GM21529 (cell line): ENCODE measurements around the gene CDX2.

Experiments
- ATAC-seq: cut with Tn5 transposase; IDR thresholded peaks from one replicate; pipeline ENCODE4 v1.9.1; 2021; ENCODE audit not compliant: unreplicated experiment

The CDX2 gene

DNA sequence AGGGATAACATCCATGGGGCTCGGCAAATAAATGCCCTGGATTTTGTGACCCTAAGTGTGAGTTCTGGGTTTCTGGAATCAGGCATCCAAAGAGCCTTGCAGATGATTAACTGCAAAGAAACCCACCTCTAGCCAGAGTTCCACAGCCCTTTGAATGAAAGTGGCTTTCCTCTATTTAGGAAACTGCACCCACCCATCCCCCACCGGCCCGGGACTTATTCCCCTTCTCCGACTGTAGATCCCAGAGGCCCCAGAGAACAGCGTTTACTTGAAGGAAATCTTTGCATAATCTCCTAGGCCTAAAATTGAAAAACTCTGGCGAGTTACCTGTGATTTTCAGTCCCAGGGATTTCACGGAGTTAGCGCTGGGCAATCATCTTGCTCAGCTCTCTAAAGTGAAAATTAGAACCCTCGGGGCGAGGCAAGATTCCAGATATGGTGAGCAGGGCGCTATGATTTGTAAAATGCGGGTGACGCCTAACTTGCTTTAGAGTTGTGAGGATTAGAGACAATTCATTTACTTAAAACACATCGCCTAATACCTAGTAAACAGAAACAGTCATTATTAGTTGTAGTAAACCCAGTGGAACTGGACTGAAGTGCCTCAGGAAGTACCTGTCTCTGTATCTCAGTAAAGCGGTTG, 10.0 kb upstream of the CDX2 start:
- no peak for ATAC-seq

DNA sequence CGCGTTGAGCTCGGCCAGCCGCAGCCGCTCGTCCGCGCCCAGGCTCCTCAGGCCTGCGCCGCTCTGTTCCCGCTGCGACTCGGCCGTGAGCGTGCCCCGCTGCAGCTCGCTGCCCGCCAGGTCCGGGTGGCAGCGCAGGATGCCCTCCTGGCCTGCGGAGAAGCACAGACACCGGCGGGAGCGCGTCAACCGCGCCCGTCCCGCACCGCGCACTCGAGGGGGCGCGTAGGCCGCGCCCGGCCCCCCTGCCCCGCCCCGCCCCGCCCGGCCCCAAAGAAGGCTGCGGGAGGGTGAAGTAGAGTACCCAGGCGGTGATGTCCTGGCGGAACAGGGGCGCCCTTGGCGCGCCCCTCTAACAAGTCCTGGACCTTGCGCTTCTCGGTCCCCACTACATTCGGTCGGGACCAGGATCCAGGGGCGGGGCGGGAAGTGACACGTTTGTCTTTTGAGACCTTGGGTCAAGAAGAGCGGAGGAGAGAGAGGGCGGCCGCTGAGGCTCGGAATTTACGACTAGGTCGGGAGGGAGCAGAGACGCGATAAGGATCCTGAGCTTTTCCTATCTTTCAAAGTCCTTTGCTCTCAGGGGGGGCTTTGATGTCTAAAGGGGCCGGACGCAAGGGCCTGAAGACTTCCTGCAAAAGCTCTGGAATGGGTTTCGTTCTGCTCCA, 9.3 kb upstream of the CDX2 start:
- ATAC-seq, result no peak

DNA sequence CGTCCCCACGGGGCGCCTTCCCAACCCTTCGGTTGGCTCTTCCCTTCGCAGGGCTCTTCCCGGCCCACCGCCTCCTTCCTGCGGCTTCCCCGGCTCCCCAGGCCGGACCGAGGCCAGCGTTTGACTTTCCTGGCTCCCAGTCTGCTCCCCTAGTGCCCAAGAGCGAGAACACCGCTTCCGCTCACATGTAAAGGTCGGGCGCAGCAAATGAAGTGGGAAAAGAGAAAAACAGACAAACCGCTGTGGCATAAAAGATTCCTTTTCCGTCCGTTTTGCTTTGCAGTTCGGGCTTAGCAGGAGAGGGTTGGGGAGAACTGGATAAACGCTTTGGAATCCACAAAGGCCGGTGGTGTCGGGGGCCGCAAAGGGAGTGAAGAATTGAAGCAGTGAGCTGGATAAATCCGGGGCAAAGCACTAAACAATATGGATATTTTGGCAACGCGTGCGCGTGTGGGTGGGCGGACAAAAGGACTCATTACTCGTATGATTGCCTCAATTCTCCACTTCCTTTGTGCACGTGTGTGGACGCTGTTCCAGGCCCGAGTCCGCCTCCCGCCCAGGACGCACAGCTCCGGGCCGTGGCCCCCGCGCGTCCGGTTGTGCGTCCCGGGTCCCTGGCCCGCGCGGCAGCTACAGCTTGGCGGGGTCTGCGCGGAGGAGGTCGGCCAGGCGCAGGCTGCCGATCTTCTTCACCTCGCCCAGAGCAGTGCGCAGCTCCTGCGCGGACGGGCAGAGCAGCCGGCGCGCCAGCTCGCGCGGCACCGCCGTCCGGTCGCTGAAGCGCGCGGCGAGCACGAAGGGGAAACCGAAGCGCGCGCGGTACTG, 8.6 kb upstream of the CDX2 start:
- no peak for ATAC-seq

DNA sequence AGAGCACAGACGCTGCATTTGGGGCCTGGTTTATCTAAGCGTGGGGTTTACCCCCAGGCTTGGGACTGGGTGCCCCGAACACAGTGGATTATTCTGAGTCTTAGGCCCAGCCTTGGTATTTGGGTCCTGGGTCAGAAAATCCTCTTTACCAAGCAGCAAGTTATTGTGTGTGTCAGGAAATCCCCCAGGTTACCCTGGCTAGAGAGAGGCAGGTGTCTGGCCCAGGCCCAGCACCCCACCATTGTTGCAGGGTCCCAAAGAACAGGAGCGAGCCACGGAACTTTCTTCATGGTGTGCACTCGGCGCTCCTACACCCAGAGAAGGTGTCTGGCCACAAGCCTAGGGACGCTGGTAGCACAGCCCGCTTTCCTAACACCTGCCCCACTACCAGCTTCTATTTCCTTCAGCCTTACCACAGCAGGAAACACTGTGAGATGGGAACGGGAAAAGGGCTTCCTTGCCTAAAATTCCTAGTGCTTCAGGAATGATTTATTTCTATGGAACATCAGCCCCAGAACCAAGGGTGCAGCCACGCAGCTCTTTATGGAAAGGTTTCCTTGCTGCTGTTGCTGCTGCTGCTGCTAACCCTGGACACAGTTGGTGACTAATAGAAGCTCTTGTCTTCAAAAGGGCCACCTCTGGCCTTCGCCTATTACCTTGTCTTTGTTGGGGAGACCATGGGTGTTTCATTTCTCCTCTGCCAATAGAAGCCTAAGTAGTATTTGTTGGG, 7.4 kb upstream of the CDX2 start:
- ATAC-seq, result no peak

DNA sequence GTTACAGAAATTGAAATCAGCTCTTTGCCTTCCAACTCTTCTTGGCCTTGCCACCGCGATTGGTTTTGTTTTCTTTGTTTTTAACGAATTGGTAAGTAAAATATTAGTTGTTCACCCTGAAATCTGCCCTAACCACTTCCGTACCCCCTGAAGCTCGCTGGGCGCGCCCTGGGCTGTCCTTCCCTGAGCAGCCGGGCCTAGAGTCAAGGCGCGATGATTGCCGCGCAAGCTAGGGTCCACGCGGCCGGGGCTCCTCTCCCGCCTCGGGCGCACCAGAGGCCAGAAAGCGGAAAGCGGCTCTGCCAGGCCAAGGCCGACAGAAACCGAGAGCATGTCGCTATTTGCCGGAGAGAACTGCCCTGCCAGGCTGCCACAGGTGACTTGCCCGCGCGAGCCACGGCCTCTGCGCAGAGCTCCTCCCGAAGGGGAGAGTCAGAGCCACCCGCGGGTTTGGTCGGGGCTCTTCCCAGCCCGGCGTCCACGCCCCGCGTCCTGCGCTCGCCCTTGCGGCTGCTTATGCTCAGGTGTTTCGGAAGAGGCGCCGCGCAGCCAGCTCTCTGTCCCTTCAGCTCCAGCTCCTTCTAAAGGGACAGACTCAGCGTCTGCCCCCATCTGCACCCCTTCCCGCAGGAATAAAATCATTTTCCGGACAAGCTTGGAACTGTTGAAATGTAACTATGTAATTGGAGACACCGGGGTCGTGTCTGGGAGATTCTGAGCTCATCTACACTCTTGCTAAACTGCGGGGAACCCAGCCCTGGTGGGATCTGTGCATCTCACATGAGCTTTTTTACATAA, 6.6 kb upstream of the CDX2 start:
- no peak for ATAC-seq

DNA sequence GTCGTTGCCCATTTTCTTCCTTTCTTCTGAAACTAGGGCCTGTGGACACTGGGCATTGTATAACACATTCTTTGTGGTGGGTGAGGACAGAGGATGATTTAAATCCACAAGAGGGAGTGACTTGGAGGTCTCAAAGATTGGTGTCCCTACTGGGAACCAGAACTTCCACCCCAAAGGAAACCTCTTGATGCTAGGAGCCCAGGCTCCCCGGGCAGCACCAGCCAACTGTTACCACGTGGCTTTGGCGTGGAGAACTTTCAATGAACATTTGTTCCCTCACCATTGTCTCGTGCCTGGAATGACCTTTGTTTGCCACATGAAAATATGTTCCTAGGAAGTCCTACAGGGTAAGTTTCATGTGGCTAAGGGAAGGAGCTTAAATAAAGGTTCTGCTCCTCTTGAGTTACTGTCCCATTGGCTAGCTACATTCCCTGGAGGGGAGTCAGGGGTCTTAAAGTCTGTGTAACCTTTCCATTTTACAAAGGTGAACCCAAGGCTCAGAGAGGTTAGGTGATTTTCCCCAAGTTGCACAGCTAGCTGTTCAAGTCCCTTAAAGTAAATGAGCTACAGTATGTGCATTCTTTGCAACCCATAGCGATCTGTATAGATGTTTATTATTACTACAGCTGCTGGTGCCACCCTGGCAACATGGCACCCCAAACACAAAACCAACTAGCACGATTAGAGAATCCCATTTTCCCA, 5.0 kb upstream of the CDX2 start:
- no peak for ATAC-seq

DNA sequence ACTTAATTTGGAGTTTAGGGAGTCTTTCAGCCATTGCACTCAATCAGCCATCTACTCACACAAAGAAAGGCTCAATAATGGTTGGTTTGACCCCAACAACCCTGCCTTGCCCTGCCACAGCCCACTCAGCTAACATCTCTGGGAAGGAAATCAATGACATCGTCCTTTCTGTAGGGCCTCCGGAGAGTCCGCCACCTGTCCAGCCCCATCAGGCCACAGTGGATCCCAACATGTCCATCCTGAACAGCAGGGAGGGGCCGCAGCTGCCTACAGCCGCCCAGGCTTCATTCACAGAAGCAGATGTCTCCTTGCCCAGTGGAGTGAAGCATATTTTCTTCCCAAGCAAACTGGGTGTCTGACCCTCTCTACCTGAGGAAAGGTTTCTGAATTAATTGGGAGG, 4.2 kb upstream of the CDX2 start:
- no peak for ATAC-seq

DNA sequence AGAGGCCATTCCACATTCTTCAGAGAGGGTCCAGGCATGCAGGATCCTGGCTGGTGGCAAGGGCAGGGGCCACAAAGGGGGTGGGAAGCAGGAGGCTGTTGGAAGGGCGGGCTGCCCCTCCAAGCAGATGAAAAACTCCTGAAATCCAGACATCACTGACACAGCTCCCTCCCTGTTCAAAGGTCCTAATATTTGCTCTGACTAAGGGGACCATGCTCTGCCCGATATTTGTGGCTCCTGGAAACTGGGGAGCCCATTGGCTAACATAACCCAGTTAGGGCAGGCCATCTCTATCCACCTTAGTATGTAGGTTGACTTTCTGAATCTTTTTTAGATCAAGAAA, 3.3 kb upstream of the CDX2 start:
- no peak for ATAC-seq

DNA sequence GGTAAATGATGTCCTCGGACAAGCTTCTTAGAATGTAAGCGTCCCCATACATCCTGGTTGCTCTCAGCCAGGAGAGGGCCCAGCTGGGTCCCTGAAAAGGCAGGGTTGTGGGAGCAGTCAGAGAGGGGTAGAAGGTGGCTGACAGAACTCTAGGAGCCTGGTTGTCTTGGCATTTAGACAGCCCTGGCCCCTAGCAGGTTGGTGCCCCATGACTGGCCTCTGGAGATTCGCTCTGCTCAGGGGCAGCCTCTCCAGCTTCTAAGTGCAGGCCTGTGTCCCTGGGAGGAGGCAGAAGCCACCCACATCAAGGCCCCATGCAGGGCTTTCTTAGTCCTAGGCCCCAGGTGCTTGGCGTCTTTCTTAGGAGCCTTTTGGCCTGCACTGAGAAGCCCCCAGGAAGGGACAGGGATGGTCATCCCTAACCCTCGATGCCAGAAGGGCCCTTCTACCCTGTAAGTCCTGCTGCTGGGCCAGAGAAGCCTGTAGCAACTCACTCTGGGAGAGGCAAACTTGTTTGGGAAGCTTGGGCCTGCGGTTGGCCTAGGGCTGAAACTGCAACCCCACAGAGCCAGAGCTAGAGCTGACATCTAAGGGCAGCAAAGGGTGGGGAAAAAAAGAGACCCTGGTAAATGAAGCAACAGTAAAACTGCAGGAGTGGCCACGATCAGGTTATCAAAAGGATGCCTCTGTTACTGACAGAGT, 2.8 kb upstream of the CDX2 start:
- ATAC-seq, result no peak

DNA sequence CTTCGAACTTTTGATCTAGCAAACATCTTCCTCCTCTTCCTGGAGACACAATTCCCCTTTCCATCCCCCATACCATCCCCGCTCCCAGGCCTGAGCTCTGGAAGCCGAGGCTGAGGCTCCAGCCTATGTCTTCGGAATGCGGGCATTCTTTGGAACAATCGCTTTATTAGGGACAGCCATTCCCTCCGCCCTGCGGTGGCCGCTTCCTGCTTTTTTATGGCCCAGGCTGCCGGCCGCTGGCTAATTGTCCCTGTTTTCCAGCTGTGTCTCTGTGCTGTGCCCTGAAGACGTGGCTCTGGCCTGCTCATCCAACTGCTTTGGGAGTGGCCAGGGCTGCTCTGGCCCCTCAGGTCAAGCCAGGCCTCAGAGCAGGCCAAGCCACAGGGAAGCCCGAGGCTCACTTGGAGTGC, 2.1 kb upstream of the CDX2 start:
- ATAC-seq, result no peak

DNA sequence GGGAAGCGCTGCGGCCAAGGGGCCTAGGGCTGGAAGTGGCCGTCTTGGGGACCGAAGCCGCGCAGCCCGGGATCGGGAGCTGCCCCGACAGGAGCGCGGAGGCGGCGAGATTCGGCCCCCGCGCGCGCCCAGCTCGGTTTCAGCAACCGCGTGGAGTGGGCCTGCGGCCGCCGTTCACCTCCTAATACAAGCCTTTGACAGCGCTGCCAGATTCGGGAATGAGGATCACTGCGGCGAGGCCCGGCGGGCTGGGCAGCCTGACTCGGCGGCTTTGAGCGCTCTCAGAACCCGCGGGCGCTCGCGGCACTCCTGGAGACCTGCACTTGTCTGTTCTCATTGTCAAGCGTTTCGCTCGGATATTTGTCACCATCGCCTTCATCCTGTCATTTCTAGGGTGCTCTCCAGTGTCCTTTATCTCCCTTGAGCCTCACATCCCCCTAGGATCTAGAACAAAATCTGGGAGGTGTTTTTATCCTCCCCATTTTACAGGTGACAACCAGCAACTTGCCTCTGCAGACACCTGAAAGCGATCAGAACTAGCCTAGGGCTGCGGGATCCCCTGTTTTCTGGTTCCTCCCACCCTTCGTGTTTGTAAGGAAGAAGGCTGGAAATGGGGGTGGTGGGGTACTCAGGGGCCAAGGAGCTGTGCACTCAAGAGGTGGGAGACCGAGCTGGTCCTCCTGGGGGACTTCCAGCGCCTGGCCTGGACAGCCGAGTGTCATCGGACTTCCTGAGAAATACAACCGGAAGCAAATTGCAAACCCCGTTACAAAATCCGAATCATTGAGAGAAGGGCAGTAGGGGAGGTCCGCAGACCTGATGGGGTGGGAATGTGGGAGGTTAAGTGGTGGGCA, 1.5 kb upstream of the CDX2 start:
- ATAC-seq, result no peak

DNA sequence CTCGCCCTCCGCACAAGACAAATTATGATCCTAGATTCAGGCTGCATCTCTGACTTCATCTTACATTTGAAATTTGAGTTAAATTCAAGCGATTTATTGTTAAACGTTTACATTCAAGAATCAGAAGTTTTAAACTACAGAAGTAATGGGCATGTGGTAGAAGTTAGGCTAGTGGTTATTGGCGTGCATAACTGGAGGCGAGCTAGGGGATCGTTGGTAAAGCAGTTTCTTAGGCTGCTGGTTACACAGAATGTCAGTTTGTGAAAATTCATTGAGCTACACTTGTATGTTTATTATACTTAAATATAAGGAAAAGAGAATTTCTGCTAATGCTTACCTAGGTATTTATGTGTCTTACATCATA, 733 bp upstream of the CDX2 start:
- ATAC-seq, result no peak

DNA sequence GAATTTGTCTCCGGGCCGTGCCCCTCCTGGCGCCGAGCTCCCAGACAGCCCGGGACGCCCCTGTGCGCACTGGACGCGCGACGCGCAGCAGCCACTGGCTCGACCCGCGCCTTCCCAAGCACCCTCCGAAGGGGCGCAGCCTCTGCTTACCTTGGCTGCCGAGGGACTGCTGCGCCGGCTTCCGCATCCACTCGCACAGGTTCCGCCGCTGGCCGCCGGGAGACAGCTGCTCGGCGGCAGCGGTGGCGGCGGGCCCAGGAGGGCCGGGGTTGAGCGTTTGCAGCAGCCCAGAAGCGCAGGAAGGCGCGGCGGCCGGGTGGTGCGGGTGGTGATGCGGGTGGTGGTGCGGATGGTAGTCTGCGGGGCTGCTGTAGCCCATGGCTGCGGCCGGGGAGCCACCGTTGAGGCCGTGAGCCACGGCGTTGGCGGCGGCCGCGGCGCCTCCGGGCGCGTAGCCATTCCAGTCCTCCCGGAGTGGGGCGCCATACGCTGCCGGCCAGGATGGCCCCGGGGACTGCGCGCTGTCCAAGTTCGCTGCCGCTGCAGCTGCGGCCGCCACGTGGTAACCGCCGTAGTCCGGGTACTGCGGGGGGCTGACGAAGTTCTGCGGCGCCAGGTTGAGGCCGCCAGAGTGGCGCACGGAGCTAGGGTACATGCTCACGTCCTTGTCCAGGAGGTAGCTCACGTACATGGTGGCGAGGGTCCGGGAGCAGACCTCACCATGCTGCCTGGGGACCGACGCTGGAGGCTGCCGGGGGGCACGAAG, 616 bp downstream of the CDX2 start:
- no peak for ATAC-seq

DNA sequence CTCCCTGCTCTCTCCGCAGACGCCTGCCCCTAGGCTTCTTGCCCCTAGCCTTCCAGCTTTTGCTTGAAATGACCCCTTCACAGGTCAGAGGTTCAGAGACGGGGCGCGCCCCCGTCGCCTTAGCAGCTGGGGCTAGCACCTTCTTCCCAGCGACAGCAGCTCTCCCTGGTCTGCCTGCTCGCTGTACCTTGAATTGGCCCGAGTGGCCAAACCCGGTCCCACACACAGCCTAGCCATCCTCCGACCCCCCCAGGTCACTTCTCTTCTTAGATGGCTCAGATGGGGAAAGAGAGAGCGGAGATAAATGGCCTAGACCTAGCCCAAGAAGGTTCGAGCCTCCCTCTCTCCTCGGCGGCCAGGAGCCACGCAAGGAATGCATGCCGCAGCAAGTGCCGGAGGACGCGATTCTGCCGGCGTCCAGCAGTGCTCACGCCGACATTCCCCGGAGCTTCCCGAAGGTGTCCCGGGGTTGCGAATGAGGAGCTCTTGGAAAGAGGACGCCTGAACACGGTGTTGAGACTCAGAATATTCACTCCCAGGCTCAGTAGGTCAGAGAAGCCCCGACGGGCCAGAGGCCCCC, 1.3 kb downstream of the CDX2 start:
- no peak for ATAC-seq

DNA sequence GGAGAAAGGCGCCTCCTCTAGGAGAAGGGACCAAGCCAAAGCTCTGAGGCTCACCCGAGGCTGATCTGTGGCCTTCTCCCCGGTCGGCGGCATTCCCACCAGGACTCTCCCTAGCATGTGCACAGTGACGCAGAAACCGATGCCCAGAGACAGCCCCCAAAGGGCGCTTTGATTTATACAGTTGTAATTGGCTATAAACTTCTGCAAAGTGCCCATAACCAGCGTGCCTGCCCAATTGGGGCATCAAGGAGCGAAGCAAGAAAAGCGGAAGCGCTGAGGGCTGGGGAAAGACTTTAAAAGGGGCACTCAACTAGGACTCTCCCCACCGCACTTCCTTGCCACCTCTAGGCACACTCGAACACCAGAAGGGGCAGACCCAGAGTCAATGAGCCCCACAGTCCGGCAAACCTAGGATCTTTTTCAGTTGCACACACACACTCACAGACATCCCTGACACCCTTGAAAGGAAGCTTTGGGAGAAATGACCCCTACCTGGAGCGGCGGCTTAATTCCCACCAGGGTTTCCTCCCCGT, 1.8 kb downstream of the CDX2 start:
- ATAC-seq, result no peak

DNA sequence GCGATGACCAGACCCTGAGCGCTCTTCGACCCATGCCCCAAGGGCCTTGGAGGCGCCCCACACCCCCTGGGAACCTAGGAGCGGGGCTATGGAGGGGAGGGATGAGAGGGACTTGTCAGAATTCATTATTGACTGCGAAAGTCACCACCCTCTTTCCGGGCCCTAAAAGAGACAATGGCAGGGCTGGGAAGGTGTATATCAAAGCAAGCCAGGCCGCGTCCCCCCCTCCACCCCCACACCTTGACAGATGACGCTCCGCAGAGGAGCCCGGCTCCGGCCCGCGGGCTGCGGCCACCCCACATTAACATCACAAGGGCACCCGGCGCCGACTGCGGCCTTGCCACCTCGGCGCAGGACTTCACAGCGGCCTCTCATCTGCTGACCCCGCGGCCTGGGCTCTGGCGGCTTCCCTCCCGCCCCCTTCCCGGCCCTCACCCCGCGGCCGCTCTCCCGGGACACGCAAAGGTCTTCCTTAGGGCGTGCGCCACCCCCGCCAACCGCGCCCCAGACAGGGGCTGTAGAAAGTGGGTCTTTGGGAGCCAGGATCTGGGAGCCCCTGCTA, 2.4 kb downstream of the CDX2 start:
- no peak for ATAC-seq
